ENCODE results near the gene FRK.
A peak's percentile ranks its signal among the peaks of the same experiment; 100 is the strongest.
"Not testable (repeated sequence)": the region's sequence is repeated elsewhere in the genome, so short reads cannot be mapped to it uniquely, and the experiment has no call there.

Gene FRK, protein sequence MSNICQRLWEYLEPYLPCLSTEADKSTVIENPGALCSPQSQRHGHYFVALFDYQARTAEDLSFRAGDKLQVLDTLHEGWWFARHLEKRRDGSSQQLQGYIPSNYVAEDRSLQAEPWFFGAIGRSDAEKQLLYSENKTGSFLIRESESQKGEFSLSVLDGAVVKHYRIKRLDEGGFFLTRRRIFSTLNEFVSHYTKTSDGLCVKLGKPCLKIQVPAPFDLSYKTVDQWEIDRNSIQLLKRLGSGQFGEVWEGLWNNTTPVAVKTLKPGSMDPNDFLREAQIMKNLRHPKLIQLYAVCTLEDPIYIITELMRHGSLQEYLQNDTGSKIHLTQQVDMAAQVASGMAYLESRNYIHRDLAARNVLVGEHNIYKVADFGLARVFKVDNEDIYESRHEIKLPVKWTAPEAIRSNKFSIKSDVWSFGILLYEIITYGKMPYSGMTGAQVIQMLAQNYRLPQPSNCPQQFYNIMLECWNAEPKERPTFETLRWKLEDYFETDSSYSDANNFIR

DNA sequence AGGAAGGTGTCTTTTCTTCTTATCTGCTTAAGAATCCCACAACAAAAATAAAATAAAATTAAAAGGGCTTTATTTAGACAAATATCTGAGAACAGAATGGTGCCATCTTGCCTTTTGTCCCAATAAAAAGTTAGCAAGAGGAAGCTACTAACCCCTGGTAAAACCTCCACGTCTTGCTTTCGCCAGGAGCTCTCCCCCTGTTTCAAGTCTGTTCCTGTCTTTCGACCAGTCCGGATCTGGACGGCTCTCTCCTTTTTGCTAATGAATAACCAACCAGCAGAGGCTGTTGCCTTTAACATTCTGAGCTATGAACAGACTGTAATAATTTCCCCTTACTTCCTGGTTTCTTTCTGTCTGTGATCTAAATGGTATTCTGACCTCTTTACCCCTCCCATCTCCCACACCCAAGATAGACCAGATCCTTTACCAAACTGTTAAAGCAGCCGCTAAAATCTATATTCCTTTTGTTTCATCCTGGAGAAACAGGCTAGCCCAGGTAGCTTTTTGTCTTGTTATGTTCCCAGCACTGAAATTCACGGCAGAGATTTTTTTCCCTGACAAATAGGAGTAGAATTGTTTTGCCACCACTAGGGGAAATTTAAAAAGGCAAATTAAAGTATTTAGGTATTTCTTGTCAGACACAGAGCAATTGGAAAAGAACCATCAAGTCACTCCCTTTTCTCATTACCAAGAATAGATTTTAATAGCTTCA, at the start of gene FRK:
TSS of gene FRK (minus strand) at position 320 of the 712 bp plus-strand sequence. CDS start 580 bp downstream, outside the sequence.
- DNase-seq: no peak

DNA sequence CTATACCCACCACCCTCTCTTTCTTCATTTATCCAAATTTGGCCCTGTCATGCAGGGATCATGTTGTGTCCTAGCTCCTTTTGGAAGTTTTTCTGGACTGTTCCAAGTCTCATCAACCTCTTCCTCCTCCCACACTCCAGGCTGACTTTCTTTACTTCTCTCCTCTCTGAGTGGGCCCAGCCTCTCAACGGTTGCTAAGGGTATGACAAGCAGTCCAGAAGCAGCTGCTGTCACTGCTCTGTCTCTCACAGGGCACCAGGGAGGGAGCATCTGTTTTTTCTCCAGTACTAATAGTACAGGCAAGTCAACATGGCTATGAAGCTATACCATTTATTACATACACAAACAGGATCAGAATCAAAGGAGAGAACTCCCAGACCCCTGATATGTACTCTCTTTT, 48.1 kb upstream of the FRK start:
- DNase-seq: no peak

- DNase-seq: no peak
Measured at GRCh38 chr6:116106146-116106545, 45.5 kb upstream of the FRK start.

GRCh38 chr6:116105247-116105646, 44.6 kb upstream of the FRK start:
- DNase-seq: no peak

DNA sequence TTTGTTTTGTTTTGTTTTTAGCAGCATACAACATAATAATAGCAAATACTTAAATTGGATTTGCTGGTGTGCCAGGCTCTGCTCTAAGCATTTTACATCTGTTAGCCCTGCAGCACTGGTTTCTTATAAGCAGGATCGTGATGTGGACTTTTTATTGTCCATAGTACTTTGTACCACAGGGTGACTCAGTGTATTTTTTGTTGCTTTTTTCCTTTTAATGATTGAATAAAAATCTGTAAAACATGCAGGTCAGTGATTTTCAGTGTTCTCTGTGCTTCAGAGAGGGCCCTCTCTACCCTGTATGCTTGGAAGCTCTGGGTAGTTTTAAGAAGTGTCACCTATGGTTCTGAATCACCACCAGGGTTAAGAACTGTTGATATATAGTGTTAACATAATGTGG, 43.9 kb upstream of the FRK start:
- no peak for DNase-seq

- DNase-seq: no peak
Measured at GRCh38 chr6:116102873-116103272, 42.2 kb upstream of the FRK start.

GRCh38 chr6:116101790-116102189, 41.1 kb upstream of the FRK start:
- DNase-seq: no peak

- DNase-seq: no peak
Measured at GRCh38 chr6:116101302-116101718, 40.6 kb upstream of the FRK start.

DNA sequence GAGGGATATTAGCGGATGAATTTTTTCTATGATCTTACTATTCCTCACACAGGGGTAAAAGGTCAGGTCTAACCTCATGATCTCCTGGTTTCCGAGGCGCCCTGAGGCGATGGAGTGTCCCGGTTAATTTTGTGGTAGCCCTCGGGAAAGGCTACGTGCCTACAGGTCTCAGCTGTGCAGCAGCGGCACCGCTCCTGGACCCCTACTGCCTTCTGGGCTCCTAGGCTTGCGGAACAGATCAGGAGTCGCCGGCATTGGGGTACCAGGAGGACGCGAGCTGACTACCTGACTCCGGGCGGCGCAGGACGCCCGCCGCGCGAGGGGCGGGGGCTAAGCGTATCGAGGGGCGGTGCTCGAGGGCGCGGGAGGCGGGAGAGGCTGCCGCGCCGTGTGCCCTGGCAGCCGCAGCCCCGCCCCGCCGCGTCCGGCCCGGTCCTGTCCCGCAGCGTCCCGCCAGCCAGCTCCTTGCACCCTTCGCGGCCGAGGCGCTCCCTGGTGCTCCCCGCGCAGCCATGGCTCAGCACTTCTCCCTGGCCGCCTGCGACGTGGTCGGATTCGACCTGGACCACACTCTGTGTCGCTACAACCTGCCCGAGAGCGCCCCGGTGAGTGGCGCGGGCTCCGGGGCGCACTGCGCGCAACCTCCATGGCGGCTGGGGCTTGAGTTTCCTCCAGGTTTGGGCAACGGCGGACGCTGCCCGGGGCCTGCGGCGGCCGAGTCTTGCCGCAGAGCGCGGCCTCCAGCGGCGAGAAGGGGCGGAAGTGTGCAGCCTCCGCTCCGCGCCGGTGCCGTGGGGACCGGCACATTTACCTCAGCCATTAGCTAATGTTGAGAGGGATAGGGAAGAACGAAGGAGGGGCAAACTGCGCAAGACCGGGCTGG, 40.0 kb upstream of the FRK start, which contains the start of gene NT5DC1:
TSS of gene NT5DC1 (plus strand) at position 435 of the 883 bp plus-strand sequence. CDS start at position 513, 78 bp downstream.
- DNase-seq: peak; percentile 76

DNA sequence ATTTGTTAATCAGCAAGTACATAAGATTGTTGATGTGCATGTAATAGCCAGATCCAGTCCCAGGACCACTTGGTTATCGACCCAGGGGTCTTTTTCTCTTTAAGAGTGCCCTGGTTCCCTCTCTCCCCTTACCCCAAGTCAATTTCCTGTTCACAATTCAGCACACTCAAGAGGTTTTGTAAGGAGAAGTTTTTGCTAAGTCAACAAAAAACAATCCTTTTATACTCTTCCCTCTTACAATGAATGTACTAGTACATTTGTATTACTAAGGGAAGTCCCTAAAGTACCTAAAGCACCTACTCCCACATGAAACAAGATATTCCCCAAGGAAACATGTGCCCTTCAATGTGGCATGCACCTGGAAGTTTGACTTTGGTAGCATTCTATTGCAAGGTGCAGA, 38.3 kb upstream of the FRK start:
- no peak for DNase-seq

GRCh38 chr6:116096979-116097816, 36.5 kb upstream of the FRK start:
- DNase-seq: no peak

DNA sequence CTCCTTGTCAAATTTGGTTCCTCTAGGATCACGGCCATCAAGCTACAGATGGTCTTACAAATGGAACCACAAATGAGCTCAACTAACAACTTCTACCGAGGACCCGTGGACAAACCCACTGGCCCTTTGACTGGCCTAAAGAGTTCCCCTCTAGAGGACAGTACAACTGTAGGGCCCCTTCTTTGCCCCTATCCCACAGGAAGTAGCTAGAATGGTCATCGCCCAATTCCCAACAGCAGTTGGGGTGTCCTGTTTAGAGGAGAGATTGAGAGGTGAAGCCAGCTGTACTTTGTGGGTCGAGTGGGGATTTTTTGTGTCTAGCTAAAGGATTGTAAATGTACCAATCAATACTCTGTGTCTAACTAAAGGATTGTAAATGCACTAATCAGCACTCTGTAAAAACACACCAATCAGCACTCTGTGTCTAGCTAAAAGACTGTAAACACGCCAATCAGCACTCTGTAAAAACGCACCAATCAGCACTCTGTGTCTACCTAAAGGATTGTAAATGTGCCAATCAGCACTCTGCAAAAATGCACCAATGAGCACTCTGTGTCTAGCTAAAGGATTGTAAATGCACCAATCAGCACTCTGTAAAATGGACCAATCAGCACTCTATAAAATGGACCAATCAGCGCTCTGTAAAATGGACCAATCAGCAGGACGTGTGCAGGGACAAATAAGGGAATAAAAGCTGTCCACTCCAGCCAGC, 35.5 kb upstream of the FRK start:
- DNase-seq: not testable (repeated sequence)

GRCh38 chr6:116094041-116094440, 33.4 kb upstream of the FRK start:
- no peak for DNase-seq

DNA sequence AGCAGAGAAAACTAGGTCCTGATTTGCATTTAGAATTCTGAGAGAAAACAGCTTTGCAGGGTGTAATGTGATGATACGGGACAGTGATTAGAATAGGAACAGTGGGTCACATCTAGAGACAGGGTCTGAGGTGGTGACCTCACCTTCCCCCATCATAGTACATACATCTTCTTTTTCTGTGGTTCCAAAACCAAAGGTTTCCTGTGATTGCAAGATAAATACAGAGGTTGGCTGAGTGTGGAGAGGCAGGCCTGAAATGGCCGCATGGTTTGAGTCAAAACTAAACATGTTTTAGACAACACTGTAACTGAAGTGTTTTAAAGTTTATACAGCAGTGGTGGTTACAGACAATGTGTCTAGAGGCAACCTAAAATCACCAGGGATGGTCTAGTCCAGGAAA, 29.6 kb upstream of the FRK start:
- no peak for DNase-seq

DNA sequence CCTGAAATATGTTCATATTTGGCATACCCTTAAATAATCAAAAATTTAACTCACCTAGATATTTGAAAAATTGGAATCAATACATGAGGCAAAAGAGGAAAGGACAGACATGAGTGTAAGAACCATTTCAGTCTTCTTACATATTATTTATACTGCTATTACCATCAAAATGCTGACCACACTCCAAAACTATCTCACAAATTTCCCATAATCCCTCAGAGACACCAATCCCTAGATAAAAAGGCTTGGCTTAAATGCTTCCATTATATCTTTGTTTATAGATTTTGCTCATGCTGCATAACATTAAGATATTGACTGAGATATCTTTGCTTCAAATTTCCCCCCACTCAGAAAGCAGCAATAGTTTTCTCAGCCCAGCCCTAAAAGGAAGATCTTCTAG, 28.3 kb upstream of the FRK start:
- peak; percentile 17 for DNase-seq

- DNase-seq: peak; percentile 86
Measured at GRCh38 chr6:116087437-116088027, 26.8 kb upstream of the FRK start.

DNA sequence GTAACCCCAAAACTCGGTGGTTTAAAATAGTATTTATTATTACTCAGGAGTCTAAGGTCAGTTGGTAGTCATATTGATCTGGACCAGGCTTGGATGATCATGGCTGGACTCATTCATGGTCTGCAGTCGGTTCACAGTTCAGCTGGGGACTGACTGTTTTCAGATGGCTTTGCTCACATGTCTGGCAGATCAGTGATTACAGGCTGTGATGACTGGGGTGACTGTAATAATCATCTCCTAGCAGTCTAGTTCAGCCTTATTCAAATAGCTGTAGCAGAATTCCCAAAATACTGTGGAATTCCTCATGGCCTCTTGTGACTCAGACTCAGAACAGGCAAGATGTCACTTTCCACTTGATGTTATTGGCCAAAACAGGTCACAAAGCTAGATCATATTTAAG, 23.6 kb upstream of the FRK start:
- DNase-seq: no peak

- DNase-seq: no peak
Measured at GRCh38 chr6:116083052-116083451, 22.4 kb upstream of the FRK start.

DNA sequence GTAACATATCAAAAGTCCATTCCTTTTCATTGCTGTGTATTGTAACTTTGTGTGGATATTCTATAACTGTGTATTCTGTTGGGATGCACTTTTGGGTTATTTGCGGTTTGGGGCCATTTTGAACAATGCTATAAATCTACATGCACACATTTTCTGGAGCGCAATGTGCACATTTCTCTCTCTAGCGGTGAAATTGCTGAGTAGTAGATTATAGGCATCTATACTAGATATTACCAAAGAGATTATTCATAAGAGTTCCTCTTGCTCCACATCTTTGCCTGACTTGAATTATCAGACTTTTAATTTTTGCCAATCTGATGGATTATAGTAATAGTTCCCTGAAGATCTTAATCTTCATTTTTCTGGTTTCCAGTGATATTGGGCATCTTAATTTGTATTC, 18.3 kb upstream of the FRK start:
- DNase-seq: no peak

DNA sequence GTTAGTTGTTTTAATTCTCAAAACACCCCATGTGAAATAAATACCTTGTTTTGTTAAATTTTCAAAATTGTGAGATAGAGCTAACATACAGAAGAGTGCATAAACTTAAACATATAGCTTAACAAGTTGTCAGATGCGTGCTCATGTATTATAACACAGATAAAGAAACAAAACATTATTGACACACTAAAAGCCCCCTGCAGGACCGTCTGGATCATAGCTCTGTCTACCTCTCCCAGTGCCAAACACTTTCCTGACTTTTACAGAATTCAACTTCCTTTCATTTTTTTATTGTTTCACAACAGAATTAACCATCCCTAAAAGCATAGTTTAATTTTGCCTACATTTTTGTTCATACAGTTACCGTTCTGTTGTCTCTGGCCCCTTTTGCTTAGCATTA, 17.8 kb upstream of the FRK start:
- no peak for DNase-seq
